GM23338 (cell line): Measurements from ENCODE around the gene ARHGEF10L. TPM values are rescaled to one million over a fixed set of nuclear protein-coding genes. Genes with fewer than 3 reads are reported as not detected.

Experiments used
- ATAC-seq: fragments of 200-7000 bp; cut with Tn5 transposase; 3 replicates; pipeline ENCODE4 v1.9.1; 2020
- DNase-seq: peaks from one replicate; pipeline ENCODE4 v3.0.0-alpha.2; 2015; ENCODE audit warnings: low spot score
- H2AFZ ChIP-seq: fragments of 200-600 bp; sonication (generic); 2 replicates; pipeline ENCODE4 v1.8.0; 2016; ENCODE audit warnings: antibody characterized with exemption, mild to moderate bottlenecking, moderate library complexity
- H3F3A ChIP-seq: fragments of 200-600 bp; sonication (generic); replicated peaks from 2 replicates; pipeline ENCODE4 v1.8.0; 2017; ENCODE audit warnings: antibody characterized with exemption, mixed run types, low read depth
- H3K27ac ChIP-seq: fragments of 200-600 bp; sonication (generic); 2 replicates; pipeline ENCODE4 v1.6.1; 2016; ENCODE audit warnings: low read depth
- H3K27me3 ChIP-seq: fragments of 200-600 bp; sonication (generic); 2 replicates; pipeline ENCODE4 v1.8.0; 2016; ENCODE audit warnings: mild to moderate bottlenecking, mixed run types, moderate library complexity; ENCODE audit not compliant: insufficient read depth
- H3K36me3 ChIP-seq: fragments of 200-600 bp; sonication (generic); 2 replicates; pipeline ENCODE4 v1.8.0; 2016; ENCODE audit warnings: mild to moderate bottlenecking; ENCODE audit not compliant: insufficient read depth
- H3K4me1 ChIP-seq: fragments of 200-600 bp; sonication (generic); 2 replicates; pipeline ENCODE4 v1.8.0; 2016; ENCODE audit warnings: mild to moderate bottlenecking, moderate library complexity; ENCODE audit not compliant: insufficient read depth
- H3K4me2 ChIP-seq: fragments of 200-600 bp; sonication (generic); 2 replicates; pipeline ENCODE4 v1.7.1; 2017; ENCODE audit warnings: mixed run types
- H3K4me3 ChIP-seq: fragments of 200-600 bp; sonication (generic); 2 replicates; pipeline ENCODE4 v1.6.1; 2016; ENCODE audit warnings: mixed run types
- H3K79me2 ChIP-seq: fragments of 200-600 bp; sonication (generic); replicated peaks from 2 replicates; pipeline ENCODE4 v1.8.0; 2017; ENCODE audit warnings: mild to moderate bottlenecking; ENCODE audit not compliant: insufficient read depth
- H3K9me2 ChIP-seq: fragments of 200-600 bp; sonication (generic); 2 replicates; pipeline ENCODE4 v1.8.0; 2017; ENCODE audit not compliant: insufficient read depth
- H4K20me1 ChIP-seq: fragments of 200-600 bp; sonication (generic); replicated peaks from 2 replicates; pipeline ENCODE4 v1.8.0; 2017; ENCODE audit warnings: mild to moderate bottlenecking; ENCODE audit not compliant: insufficient read depth
- H3K27ac Mint-ChIP-seq: 2 replicates; pipeline ENCODE4 v1.8.0; 2020; ENCODE audit warnings: inconsistent platforms, mild to moderate bottlenecking, moderate library complexity, mixed read lengths
- H3K27me3 Mint-ChIP-seq: 3 replicates; pipeline ENCODE4 v1.8.0; 2022; ENCODE audit warnings: low read depth, mild to moderate bottlenecking, moderate library complexity, mixed read lengths, inconsistent platforms; ENCODE audit not compliant: insufficient read depth, poor library complexity
- H3K36me3 Mint-ChIP-seq: 3 replicates; pipeline ENCODE4 v1.8.0; 2021; ENCODE audit warnings: low read depth, mild to moderate bottlenecking, inconsistent platforms, moderate library complexity, mixed read lengths
- H3K4me1 Mint-ChIP-seq: 3 replicates; pipeline ENCODE4 v1.8.0; 2020; ENCODE audit warnings: mild to moderate bottlenecking, inconsistent platforms, mixed read lengths
- H3K4me3 Mint-ChIP-seq: 3 replicates; pipeline ENCODE4 v1.8.0; 2021; ENCODE audit warnings: moderate library complexity, mild to moderate bottlenecking, inconsistent platforms, mixed read lengths
- H3K9me3 Mint-ChIP-seq: 3 replicates; pipeline ENCODE4 v1.8.0; 2020; ENCODE audit warnings: moderate library complexity, mild to moderate bottlenecking, inconsistent platforms, mixed read lengths
- CREB1 ChIP-seq: fragments of 250-450 bp; sonication (Bioruptor Pico); IDR thresholded peaks from 2 replicates; pipeline ENCODE4 v1.5.0; 2020; ENCODE audit warnings: low read depth, mild to moderate bottlenecking, moderate library complexity
- CTCF ChIP-seq, 2 experiments: fragments of 200-600 bp in 1 of 2; sonication (generic) in 1 of 2; conservative IDR thresholded peaks; 2 replicates each; pipeline versions ENCODE4 v1.5.1 to v1.6.1; 2016 to 2017; ENCODE audit warnings: antibody characterized with exemption in 2 of 2, low read depth in 2 of 2, mild to moderate bottlenecking in 2 of 2, moderate library complexity in 1 of 2
- EZH2 ChIP-seq: fragments of 200-600 bp; sonication (generic); IDR thresholded peaks from one replicate; pipeline ENCODE4 v1.8.0; 2017; ENCODE audit warnings: antibody characterized with exemption, mild to moderate bottlenecking, low read depth; ENCODE audit not compliant: unreplicated experiment
- JUNB ChIP-seq: IDR thresholded peaks from one replicate; pipeline ENCODE4 v1.6.1; 2016; ENCODE audit warnings: antibody characterized with exemption; ENCODE audit not compliant: unreplicated experiment
- NANOG ChIP-seq: IDR thresholded peaks from 2 replicates; pipeline ENCODE4 v1.6.1; 2016; ENCODE audit warnings: antibody characterized with exemption, borderline replicate concordance
- ZNF114 ChIP-seq: fragments of 250-450 bp; sonication (Bioruptor Pico); IDR thresholded peaks from 2 replicates; pipeline ENCODE4 v1.5.0; 2020; ENCODE audit warnings: mild to moderate bottlenecking, moderate library complexity
- ZNF331 ChIP-seq: fragments of 250-450 bp; sonication (Bioruptor Pico); IDR thresholded peaks from 2 replicates; pipeline ENCODE4 v1.5.0; 2020; ENCODE audit warnings: low read depth, mild to moderate bottlenecking, moderate library complexity
- polyA plus RNA-seq: library from polyadenylated mRNA; unstranded; fragments of >200 nt; fragmentation: Nextera tagmentation; extraction: Ambion mirVana; gene quantifications from 2 replicates; pipeline ENCODE4 v1.2.1, GENCODE V29; 2016
- total RNA-seq: library from RNA; depleted of rRNA; stranded (reverse); fragments of >200 nt; shearing (Covaris generic); gene quantifications from 2 replicates; pipeline ENCODE4 v1.2.3, GENCODE V29; 2014
- TF ChIP-seq, protein P1 (sequence below): IDR thresholded peaks from one replicate; pipeline ENCODE4 v1.6.1; 2018; ENCODE audit warnings: antibody characterized with exemption; ENCODE audit not compliant: unreplicated experiment
- TF ChIP-seq, protein P2 (sequence below): fragments of 250-450 bp; sonication (Bioruptor Pico); IDR thresholded peaks from 2 replicates; pipeline ENCODE4 v1.5.0; 2020; ENCODE audit warnings: mild to moderate bottlenecking, moderate library complexity

The ARHGEF10L gene
- total and polyA plus RNA-seq, 2 experiments from 2014 or later = 12.1 to 46.8 TPM

DNA sequence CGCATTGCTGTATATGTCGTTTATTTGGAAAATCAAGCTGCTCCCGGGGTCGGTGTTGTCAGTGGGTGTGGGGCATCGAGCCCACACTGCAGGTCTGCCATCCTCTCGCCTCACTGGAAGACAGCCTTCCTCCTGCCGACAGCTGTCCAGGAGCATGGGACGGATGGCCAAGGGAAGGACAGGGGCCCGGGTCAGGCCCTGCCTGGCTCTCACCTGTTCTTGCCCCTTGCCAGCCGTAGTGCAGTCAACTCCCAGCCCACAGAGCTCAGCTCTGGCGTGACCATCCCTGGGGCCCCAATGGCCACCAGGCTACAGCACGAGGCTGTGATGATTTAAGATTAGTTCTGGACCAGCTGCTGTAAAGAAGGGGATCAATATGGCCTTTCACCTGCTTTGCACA lies 128.7 kb downstream of the ARHGEF10L start:
- H3F3A ChIP-seq = no peaks in the 10 kb centered on the region
- DNase-seq (no peak), ATAC-seq (no peak)
- no peak overlapping the region for H2AFZ ChIP-seq
- H3K27me3 ChIP-seq = no peaks in the 10 kb centered on the region
- H3K4me3 ChIP-seq = no peak overlapping the region
- TF ChIP-seq ZNF331 (CRISPR knock-in tag) (no peak), ZNF114 (CRISPR knock-in tag) (no peak), JUNB (no peak), EZH2 (no peak), CTCF (conservative IDR thresholded peaks at IDR 0.05; ENCODE audit: low read depth in 2 of 2) (no peak), NANOG (no peak), CREB1 (CRISPR knock-in tag) (no peak)
- TF ChIP-seq, protein P1, sequence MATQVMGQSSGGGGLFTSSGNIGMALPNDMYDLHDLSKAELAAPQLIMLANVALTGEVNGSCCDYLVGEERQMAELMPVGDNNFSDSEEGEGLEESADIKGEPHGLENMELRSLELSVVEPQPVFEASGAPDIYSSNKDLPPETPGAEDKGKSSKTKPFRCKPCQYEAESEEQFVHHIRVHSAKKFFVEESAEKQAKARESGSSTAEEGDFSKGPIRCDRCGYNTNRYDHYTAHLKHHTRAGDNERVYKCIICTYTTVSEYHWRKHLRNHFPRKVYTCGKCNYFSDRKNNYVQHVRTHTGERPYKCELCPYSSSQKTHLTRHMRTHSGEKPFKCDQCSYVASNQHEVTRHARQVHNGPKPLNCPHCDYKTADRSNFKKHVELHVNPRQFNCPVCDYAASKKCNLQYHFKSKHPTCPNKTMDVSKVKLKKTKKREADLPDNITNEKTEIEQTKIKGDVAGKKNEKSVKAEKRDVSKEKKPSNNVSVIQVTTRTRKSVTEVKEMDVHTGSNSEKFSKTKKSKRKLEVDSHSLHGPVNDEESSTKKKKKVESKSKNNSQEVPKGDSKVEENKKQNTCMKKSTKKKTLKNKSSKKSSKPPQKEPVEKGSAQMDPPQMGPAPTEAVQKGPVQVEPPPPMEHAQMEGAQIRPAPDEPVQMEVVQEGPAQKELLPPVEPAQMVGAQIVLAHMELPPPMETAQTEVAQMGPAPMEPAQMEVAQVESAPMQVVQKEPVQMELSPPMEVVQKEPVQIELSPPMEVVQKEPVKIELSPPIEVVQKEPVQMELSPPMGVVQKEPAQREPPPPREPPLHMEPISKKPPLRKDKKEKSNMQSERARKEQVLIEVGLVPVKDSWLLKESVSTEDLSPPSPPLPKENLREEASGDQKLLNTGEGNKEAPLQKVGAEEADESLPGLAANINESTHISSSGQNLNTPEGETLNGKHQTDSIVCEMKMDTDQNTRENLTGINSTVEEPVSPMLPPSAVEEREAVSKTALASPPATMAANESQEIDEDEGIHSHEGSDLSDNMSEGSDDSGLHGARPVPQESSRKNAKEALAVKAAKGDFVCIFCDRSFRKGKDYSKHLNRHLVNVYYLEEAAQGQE = no peak
- TF ChIP-seq, protein P2, sequence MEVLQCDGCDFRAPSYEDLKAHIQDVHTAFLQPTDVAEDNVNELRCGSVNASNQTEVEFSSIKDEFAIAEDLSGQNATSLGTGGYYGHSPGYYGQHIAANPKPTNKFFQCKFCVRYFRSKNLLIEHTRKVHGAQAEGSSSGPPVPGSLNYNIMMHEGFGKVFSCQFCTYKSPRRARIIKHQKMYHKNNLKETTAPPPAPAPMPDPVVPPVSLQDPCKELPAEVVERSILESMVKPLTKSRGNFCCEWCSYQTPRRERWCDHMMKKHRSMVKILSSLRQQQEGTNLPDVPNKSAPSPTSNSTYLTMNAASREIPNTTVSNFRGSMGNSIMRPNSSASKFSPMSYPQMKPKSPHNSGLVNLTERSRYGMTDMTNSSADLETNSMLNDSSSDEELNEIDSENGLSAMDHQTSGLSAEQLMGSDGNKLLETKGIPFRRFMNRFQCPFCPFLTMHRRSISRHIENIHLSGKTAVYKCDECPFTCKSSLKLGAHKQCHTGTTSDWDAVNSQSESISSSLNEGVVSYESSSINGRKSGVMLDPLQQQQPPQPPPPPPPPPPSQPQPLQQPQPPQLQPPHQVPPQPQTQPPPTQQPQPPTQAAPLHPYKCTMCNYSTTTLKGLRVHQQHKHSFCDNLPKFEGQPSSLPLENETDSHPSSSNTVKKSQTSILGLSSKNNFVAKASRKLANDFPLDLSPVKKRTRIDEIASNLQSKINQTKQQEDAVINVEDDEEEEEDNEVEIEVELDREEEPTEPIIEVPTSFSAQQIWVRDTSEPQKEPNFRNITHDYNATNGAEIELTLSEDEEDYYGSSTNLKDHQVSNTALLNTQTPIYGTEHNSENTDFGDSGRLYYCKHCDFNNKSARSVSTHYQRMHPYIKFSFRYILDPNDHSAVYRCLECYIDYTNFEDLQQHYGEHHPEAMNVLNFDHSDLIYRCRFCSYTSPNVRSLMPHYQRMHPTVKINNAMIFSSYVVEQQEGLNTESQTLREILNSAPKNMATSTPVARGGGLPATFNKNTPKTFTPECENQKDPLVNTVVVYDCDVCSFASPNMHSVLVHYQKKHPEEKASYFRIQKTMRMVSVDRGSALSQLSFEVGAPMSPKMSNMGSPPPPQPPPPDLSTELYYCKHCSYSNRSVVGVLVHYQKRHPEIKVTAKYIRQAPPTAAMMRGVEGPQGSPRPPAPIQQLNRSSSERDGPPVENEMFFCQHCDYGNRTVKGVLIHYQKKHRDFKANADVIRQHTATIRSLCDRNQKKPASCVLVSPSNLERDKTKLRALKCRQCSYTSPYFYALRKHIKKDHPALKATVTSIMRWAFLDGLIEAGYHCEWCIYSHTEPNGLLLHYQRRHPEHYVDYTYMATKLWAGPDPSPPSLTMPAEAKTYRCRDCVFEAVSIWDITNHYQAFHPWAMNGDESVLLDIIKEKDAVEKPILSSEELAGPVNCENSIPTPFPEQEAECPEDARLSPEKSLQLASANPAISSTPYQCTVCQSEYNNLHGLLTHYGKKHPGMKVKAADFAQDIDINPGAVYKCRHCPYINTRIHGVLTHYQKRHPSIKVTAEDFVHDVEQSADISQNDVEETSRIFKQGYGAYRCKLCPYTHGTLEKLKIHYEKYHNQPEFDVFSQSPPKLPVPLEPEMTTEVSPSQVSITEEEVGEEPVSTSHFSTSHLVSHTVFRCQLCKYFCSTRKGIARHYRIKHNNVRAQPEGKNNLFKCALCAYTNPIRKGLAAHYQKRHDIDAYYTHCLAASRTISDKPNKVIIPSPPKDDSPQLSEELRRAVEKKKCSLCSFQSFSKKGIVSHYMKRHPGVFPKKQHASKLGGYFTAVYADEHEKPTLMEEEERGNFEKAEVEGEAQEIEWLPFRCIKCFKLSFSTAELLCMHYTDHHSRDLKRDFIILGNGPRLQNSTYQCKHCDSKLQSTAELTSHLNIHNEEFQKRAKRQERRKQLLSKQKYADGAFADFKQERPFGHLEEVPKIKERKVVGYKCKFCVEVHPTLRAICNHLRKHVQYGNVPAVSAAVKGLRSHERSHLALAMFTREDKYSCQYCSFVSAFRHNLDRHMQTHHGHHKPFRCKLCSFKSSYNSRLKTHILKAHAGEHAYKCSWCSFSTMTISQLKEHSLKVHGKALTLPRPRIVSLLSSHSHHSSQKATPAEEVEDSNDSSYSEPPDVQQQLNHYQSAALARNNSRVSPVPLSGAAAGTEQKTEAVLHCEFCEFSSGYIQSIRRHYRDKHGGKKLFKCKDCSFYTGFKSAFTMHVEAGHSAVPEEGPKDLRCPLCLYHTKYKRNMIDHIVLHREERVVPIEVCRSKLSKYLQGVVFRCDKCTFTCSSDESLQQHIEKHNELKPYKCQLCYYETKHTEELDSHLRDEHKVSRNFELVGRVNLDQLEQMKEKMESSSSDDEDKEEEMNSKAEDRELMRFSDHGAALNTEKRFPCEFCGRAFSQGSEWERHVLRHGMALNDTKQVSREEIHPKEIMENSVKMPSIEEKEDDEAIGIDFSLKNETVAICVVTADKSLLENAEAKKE (CRISPR knock-in tag) = no peak
- 0 out of 2 replicates have a peak, but pooled peaks cover 4% of the 10 kb centered on the region for H3K36me3 ChIP-seq
- H3K4me3 Mint-ChIP-seq = no peak overlapping the region
- no peaks in the 10 kb centered on the region for H3K9me2 ChIP-seq
- H3K27ac ChIP-seq = no peak overlapping the region
- peaks cover 46% of the 10 kb centered on the region for H3K36me3 Mint-ChIP-seq
- peaks cover 11% of the 10 kb centered on the region; the same call in 1 of the 2 replicates for H3K4me1 ChIP-seq
- no peaks in the 10 kb centered on the region; the same call in 2 of the 3 replicates for H3K9me3 Mint-ChIP-seq
- peaks cover 33% of the 10 kb centered on the region for H3K4me1 Mint-ChIP-seq
- H3K79me2 ChIP-seq = 0 out of 2 replicates have a peak, but pooled peaks cover 3% of the 10 kb centered on the region
- peaks cover 11% of the 10 kb centered on the region for H3K27me3 Mint-ChIP-seq
- no peak overlapping the region for H3K27ac Mint-ChIP-seq
- H3K4me2 ChIP-seq = no peak overlapping the region
- H4K20me1 ChIP-seq = peaks cover 4% of the 10 kb centered on the region
